ENCODE data around the gene SHMT1. TPM values are rescaled to one million over a fixed set of nuclear protein-coding genes. Genes with fewer than 3 reads are reported as not detected.
"Not testable (repeated sequence)": the region's sequence is repeated elsewhere in the genome, so short reads cannot be mapped to it uniquely, and the experiment has no call there.

Gene SHMT1
- total RNA-seq, 4 donors from 2014 or later = 16.3 to 30.3 (median 21.1) TPM

- peaks cover 18% of the 10 kb centered on the region for H3K27me3 ChIP-seq
- not testable (repeated sequence) for H3K4me3 ChIP-seq, H3K4me1 ChIP-seq, H3K36me3 ChIP-seq, H3K9me3 ChIP-seq, H3K27ac ChIP-seq, ATAC-seq
- WGBS, 2 donors (ENCODE audit: low coverage in 1 of 2) = 86% methylated on average over 1 of the region's 5 CpGs; no CpG with 5 or more reads in 1 of the 2 donors
Observed at GRCh38 chr17:18387583-18387982, 24.2 kb upstream of the SHMT1 start.

GRCh38 chr17:18384271-18384670 is 20.9 kb upstream of the SHMT1 start:
- H3K27ac ChIP-seq, H3K4me1 ChIP-seq, H3K9me3 ChIP-seq, H3K36me3 ChIP-seq, H3K4me3 ChIP-seq, ATAC-seq: not testable (repeated sequence)
- WGBS, 2 donors (ENCODE audit: low coverage in 1 of 2) = 73 to 89% methylated on average over 3 to 4 of the region's 7 CpGs
- peaks cover 51% of the 10 kb centered on the region for H3K27me3 ChIP-seq

GRCh38 chr17:18383079-18383481 is 19.7 kb upstream of the SHMT1 start:
- H3K36me3 ChIP-seq, H3K4me1 ChIP-seq, H3K9me3 ChIP-seq, H3K4me3 ChIP-seq, ATAC-seq, H3K27ac ChIP-seq: not testable (repeated sequence)
- peaks cover 54% of the 10 kb centered on the region for H3K27me3 ChIP-seq
- 60% methylated on average over 3 of the region's 36 CpGs; no CpG with 5 or more reads in 1 of the 2 donors for WGBS, 2 donors (ENCODE audit: low coverage in 1 of 2)

DNA sequence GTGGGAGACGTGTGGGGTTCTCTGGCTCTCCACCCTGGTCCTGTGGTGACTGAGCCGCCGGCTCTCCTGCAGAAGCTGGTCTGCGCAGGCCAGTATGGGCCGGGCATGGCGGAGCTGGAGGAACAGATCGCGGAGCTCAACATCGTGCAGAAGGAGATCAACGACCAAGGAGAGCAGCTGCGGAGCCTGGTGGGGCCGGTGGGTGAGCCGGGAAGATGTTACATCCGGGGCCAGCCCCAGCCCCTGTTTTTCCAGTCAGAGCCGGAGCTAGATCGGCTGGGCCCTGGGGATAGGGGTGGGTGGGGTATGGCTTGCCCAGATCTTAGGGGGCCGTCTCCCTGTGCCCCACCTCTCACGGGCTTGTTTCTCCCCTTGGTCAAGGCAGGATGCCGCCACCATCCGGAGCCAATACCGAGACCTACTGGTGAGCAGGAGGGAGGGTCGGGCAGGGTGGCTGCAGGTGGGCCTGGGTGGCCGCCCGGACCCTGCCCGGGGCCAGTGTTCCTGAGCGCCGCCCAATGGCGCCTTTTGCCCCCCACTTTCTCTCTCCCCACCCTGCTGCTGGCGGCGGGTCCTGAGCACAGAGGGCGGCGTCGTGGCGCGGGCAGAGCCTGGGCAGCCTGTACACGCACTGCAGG is 19.2 kb upstream of the SHMT1 start:
- Histone ChIP-seq H3K36me3 (no peaks in the 10 kb centered on the region), H3K4me1 (peaks cover 0 to 7% (median 0%) of the 10 kb centered on the region in 3 donors), H3K27me3 (peaks cover 54% of the 10 kb centered on the region), H3K9me3 (no peaks in the 10 kb centered on the region), H3K4me3 (no peak overlapping the region), H3K27ac (no peak overlapping the region)
- WGBS, 2 donors (ENCODE audit: low coverage in 1 of 2) = 60% methylated on average over 1 of the region's 36 CpGs; no CpG with 5 or more reads in 1 of the 2 donors
- TF ChIP-seq POLR2A (IDR thresholded peaks at IDR 0.05) (no peak), POLR2AphosphoS5 (IDR thresholded peaks at IDR 0.05) (no peak), EP300 (IDR thresholded peaks at IDR 0.05) (no peak), CTCF (IDR thresholded peaks at IDR 0.05) (no peak)
- ATAC-seq = no peak

- Histone ChIP-seq H3K4me3 (no peak overlapping the region), H3K27me3 (peaks cover 54% of the 10 kb centered on the region), H3K36me3 (no peaks in the 10 kb centered on the region), H3K9me3 (no peaks in the 10 kb centered on the region), H3K27ac (no peak overlapping the region), H3K4me1 (peaks cover 0 to 7% (median 0%) of the 10 kb centered on the region in 3 donors)
- WGBS, 2 donors (ENCODE audit: low coverage in 1 of 2) = 87% methylated on average over 3 of the region's 3 CpGs; no CpG with 5 or more reads in 1 of the 2 donors
- no peak for ATAC-seq
- TF ChIP-seq CTCF (IDR thresholded peaks at IDR 0.05) (no peak), EP300 (IDR thresholded peaks at IDR 0.05) (no peak), POLR2A (IDR thresholded peaks at IDR 0.05) (no peak), POLR2AphosphoS5 (IDR thresholded peaks at IDR 0.05) (no peak)
Observed at GRCh38 chr17:18381953-18382245, 18.5 kb upstream of the SHMT1 start.

- TF ChIP-seq EP300 (IDR thresholded peaks at IDR 0.05) = no peak
- TF ChIP-seq POLR2A (IDR thresholded peaks at IDR 0.05) = no peak
- no peak for TF ChIP-seq POLR2AphosphoS5 (IDR thresholded peaks at IDR 0.05)
- no peak for TF ChIP-seq CTCF (IDR thresholded peaks at IDR 0.05)
- ATAC-seq = no peak
- H3K4me1 ChIP-seq = peaks cover 0 to 7% (median 0%) of the 10 kb centered on the region in 3 donors
- no peaks in the 10 kb centered on the region for H3K9me3 ChIP-seq
- WGBS, 2 donors (ENCODE audit: low coverage in 1 of 2) = 71 to 88% methylated on average over 1 of the region's 23 CpGs
- H3K27me3 ChIP-seq = peaks cover 54% of the 10 kb centered on the region
- H3K4me3 ChIP-seq = no peak overlapping the region
- H3K27ac ChIP-seq = no peak overlapping the region
- H3K36me3 ChIP-seq = no peaks in the 10 kb centered on the region
Observed at GRCh38 chr17:18381158-18381952, 18.0 kb upstream of the SHMT1 start.

All from gastroesophageal sphincter (tissue), 4 donors.